ENCODE results near the gene MYO7B. TPM values are rescaled to one million over a fixed set of nuclear protein-coding genes. Genes with fewer than 3 reads are reported as not detected.

The MYO7B gene
- total and polyA plus RNA-seq, 9 of the 15 experiments (the other 6 are each of a cell fraction or from before 2014, with no cell fraction given) = 0.08 TPM; not detected in 8

DNA sequence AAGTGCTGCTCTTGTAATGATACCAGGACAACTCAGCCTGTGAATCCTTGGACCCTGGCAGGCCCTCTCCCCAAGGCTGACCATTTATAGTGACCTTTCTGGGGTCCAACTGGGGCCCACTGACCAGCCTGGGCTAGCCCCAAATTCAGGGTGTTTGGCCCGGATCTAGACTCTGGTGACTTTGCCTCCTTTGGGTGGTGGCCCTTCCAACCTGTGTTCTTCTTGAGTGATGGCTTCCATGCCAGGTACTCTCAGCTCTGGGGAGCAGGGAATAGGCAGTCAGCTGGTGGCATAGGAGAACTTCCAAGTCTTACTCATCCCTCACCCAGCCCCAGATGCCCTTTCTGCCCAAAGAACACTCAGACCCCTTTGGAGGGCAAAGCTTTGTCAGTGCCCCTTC lies 10.3 kb downstream of the MYO7B start:
- Histone ChIP-seq H3K4me3 (no peak overlapping the region), H3K4me2 (ENCODE audit: insufficient read depth, low read length) (no peak overlapping the region), H3K36me3 (ENCODE audit: control insufficient read depth, insufficient read depth, low read length) (no peaks in the 10 kb centered on the region), H3K9ac (ENCODE audit: insufficient read depth in 1 of 2, low read depth in 2 of 2, low read length in 2 of 2) (no peak overlapping the region), H3K9me3 (replicated peaks; ENCODE audit: control insufficient read depth, insufficient read depth, low read depth, low read length) (no peaks in the 10 kb centered on the region), H3K4me1 (replicated peaks in 1 of 2; ENCODE audit: control insufficient read depth in 2 of 2, insufficient read depth in 2 of 2, low read length in 2 of 2) (peaks cover 12% of the 10 kb centered on the region in 2 experiments; a peak in 4 of 5 replicates), H4K20me1 (replicated peaks; ENCODE audit: control insufficient read depth, insufficient read depth, low read length) (no peaks in the 10 kb centered on the region), H3K27ac (ENCODE audit: extremely low read depth, low read depth, low read length) (no peak overlapping the region), H3K9me1 (ENCODE audit: control insufficient read depth, insufficient read depth, low read length) (no peaks in the 10 kb centered on the region), H3K27me3 (ENCODE audit: control insufficient read depth in 2 of 2, insufficient read depth in 2 of 2, low read length in 2 of 2) (peaks cover 8 to 42% of the 10 kb centered on the region in 2 experiments; a peak in 4 of 5 replicates), H2AFZ (ENCODE audit: low read depth, low read length) (no peak overlapping the region), H3K79me2 (ENCODE audit: control insufficient read depth, insufficient read depth, low read length) (no peaks in the 10 kb centered on the region)
- WGBS (ENCODE audit: insufficient coverage, low coverage, missing lambda C conversion rate) = 0% methylated on average over 1 of the region's 1 CpG
- in situ Hi-C loops (cut with MboI) (no loop called here), intact Hi-C loops (cut with micrococcal nuclease) (no loop called here)
- TF ChIP-seq, protein P1, sequence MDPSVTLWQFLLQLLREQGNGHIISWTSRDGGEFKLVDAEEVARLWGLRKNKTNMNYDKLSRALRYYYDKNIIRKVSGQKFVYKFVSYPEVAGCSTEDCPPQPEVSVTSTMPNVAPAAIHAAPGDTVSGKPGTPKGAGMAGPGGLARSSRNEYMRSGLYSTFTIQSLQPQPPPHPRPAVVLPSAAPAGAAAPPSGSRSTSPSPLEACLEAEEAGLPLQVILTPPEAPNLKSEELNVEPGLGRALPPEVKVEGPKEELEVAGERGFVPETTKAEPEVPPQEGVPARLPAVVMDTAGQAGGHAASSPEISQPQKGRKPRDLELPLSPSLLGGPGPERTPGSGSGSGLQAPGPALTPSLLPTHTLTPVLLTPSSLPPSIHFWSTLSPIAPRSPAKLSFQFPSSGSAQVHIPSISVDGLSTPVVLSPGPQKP (CRISPR knock-in tag; IDR thresholded peaks at IDR 0.05) = no peak
- TF ChIP-seq NR3C1 (CRISPR knock-in tag; IDR thresholded peaks at IDR 0.05) = no peak
- TF ChIP-seq SIN3A (IDR thresholded peaks at IDR 0.05; ENCODE audit: borderline replicate concordance in 2 of 2, control insufficient read depth in 1 of 2, low read depth in 2 of 2, low read length in 2 of 2) = no peak
- TF ChIP-seq MEF2D (tag; conservative IDR thresholded peaks at IDR 0.05; ENCODE audit: low read depth) = no peak
- TF ChIP-seq SREBF1 (IDR thresholded peaks at IDR 0.05; ENCODE audit: borderline replicate concordance, low read depth, low read length) = no peak
- TF ChIP-seq, protein P2, sequence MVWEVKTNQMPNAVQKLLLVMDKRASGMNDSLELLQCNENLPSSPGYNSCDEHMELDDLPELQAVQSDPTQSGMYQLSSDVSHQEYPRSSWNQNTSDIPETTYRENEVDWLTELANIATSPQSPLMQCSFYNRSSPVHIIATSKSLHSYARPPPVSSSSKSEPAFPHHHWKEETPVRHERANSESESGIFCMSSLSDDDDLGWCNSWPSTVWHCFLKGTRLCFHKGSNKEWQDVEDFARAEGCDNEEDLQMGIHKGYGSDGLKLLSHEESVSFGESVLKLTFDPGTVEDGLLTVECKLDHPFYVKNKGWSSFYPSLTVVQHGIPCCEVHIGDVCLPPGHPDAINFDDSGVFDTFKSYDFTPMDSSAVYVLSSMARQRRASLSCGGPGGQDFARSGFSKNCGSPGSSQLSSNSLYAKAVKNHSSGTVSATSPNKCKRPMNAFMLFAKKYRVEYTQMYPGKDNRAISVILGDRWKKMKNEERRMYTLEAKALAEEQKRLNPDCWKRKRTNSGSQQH (CRISPR knock-in tag; IDR thresholded peaks at IDR 0.05) = no peak
- no peak for TF ChIP-seq FOXJ2 (tag; IDR thresholded peaks at IDR 0.05)
- no peak for TF ChIP-seq CHD4 (IDR thresholded peaks at IDR 0.05; ENCODE audit: insufficient read depth, insufficient replicate concordance, low read depth, low read length, poor library complexity, severe bottlenecking)
- TF ChIP-seq, protein P3, sequence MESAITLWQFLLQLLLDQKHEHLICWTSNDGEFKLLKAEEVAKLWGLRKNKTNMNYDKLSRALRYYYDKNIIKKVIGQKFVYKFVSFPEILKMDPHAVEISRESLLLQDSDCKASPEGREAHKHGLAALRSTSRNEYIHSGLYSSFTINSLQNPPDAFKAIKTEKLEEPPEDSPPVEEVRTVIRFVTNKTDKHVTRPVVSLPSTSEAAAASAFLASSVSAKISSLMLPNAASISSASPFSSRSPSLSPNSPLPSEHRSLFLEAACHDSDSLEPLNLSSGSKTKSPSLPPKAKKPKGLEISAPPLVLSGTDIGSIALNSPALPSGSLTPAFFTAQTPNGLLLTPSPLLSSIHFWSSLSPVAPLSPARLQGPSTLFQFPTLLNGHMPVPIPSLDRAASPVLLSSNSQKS (CRISPR knock-in tag; IDR thresholded peaks at IDR 0.05) = no peak
- no peak for TF ChIP-seq WHSC1 (IDR thresholded peaks at IDR 0.05; ENCODE audit: low read length)
- TF ChIP-seq SETDB1 (IDR thresholded peaks at IDR 0.05; ENCODE audit: low read length) = no peak
- BruUV-seq (replicated peaks) = no TSS peak
- DNase-seq (ENCODE audit: extremely low read depth in 1 of 4, low spot score in 3 of 4) (no peak), ATAC-seq (no peak), FAIRE-seq (no peak)
- ChIA-PET CTCF (ENCODE audit: low intra/inter-chr PET ratio) (no interaction called here), POLR2A (no interaction called here)

Data from K562 (cell line).